GM18873 (cell line): ENCODE results near the gene ZSCAN12.

Experiments used
- ATAC-seq: cut with Tn5 transposase; IDR thresholded peaks from one replicate; pipeline ENCODE4 v1.9.1; 2021; ENCODE audit warnings: mild to moderate bottlenecking, moderate library complexity, moderate number of reproducible peaks; ENCODE audit not compliant: unreplicated experiment, low FRiP score

ZSCAN12 gene

DNA sequence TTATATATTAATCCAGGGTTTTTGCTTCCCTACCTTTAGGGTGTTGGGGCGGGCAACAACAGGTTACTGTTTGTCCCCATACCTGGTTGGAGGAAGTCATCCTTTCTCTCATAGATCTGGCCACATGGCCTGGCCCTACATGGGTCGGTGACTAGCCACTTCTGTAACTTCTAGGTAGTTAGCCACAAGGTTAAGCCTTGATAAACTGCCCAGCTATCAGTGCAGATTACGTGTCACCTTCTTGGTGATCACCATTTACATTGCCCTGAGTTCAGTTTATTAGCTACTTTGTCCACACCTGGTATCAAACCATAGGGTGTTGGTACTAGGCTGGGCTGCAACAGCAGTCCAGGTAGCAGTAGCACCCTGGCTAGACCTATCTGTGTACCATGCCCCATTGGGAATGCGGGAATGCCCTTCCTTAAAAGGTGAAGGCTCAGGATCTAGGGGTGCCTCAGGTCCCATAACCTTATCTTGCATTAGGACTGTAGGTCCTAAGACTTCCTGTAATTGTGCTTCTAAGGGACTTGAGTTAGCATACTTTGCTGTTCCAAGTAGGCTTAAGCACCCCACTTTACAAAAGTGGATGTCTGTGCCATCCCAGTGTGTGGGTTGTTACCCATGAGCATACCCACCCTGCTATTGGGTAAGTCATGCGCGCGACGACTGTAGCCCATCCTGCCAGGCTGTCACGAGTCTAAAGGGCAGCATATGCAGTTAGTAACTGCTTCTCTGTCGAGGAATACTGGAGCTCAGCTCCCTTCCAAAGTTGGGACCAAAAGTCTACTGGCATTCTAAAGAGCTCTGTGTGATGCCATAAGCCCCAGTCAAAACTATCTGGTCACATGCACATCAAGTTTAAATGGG is 44.6 kb downstream of the ZSCAN12 start:
- no peak for ATAC-seq

- no peak for ATAC-seq
These were observed 45.4 kb downstream of the ZSCAN12 start for GRCh38 chr6:28353981-28354676.

DNA sequence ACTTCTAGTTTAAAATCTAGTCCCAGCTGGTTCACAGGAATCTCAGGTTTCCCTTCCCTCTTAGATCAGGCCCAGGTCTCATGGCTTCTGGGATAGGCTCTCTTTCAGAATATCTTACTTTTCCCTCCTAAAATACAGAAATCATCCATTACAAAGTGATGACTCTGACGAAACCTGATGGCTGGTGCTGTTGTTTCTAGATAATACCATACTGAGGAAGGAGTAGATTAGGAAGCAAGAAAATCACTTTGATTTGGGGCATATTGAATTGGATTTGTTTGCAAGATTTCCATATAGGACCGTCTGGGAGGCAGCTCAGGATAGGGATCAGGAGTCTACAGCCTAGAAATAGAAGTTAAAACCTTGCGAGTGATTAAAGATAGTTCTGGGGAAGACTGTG is 46.2 kb downstream of the ZSCAN12 start:
- ATAC-seq: no peak

GRCh38 chr6:28351493-28351925 is 48.0 kb downstream of the ZSCAN12 start:
- ATAC-seq: no peak

DNA sequence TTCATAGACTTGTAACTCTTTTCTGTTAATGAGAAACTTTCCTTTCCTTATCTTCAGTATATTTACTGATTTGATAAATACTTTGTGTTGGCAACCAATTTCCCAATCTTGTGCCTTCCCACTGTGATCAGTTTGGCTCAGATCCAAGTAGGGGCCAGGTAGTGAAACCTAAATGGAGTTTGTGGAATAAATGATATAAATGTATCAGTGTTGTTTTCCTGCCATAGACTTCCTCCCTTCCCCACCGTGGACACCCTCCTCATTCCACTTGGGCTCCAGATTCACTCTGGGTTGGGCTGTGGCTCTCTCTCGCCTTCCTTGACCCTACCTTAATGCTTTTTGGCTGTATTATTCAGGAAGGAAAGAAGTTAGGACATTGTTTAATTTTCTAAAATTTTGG is 48.5 kb downstream of the ZSCAN12 start:
- ATAC-seq: no peak

- peak; percentile 92 for ATAC-seq
These were observed 49.4 kb downstream of the ZSCAN12 start, which contains the start of gene ZKSCAN3 for GRCh38 chr6:28349892-28350737. TSS of gene ZKSCAN3 (plus strand) at chr6:28349947. CDS start at chr6:28359587, 9,640 bp downstream.

GRCh38 chr6:28349344-28349891 is 50.1 kb downstream of the ZSCAN12 start:
- ATAC-seq: no peak

GRCh38 chr6:28347119-28347518 is 52.4 kb downstream of the ZSCAN12 start:
- ATAC-seq: no peak

GRCh38 chr6:28345201-28345600 is 54.3 kb downstream of the ZSCAN12 start:
- ATAC-seq: no peak

GRCh38 chr6:28343898-28344677 is 55.5 kb downstream of the ZSCAN12 start:
- no peak for ATAC-seq

GRCh38 chr6:28340310-28341095 is 59.0 kb downstream of the ZSCAN12 start:
- ATAC-seq: no peak

GRCh38 chr6:28337121-28337520 is 62.4 kb downstream of the ZSCAN12 start:
- no peak for ATAC-seq

DNA sequence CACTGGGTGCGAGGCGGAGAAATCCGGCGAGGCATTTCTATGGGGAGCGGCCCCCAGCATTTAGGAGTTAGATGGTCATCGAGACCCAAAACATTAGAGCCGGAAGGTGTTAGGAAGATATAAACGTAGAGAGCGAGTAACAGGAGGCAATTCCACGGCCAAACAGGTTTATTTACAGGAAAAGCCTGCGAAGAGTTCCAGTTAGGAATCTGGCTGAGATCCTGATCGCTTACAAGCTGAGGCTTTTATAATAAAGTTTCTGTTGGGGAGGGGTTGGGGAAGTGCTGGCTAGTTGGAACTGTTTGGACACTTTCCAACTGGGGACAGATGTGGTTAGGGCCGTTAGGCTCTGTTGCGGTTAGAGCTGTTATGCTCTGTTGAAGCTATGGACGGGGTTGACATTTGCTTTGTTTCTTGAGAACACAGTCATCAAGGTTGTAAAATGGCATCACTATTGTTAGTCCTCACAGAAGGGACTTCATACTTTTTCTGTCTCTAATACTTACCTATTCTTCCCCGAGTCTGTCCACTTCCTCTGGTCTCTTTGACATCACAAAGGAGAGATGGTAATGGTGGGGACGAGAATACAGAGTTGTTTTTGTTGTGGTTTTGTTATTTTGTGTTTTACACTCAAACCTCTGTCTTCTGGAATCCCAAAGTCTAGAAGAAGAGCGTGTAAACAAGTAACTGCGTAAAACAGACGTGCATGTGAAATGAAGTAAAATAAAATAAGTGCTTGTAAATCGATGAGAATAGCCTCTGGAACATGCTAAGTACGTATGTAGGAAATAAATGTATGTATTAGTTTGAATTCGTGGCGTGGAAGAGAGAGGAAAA is 63.0 kb downstream of the ZSCAN12 start:
- ATAC-seq: no peak

- ATAC-seq: peak; percentile 90
These were observed 63.8 kb downstream of the ZSCAN12 start, which contains the start of gene ZSCAN31 for GRCh38 chr6:28335564-28336283. TSS of gene ZSCAN31 (minus strand) at chr6:28336148. CDS start at chr6:28329683, 6,465 bp downstream.

GRCh38 chr6:28335040-28335563 is 64.4 kb downstream of the ZSCAN12 start:
- no peak for ATAC-seq

DNA sequence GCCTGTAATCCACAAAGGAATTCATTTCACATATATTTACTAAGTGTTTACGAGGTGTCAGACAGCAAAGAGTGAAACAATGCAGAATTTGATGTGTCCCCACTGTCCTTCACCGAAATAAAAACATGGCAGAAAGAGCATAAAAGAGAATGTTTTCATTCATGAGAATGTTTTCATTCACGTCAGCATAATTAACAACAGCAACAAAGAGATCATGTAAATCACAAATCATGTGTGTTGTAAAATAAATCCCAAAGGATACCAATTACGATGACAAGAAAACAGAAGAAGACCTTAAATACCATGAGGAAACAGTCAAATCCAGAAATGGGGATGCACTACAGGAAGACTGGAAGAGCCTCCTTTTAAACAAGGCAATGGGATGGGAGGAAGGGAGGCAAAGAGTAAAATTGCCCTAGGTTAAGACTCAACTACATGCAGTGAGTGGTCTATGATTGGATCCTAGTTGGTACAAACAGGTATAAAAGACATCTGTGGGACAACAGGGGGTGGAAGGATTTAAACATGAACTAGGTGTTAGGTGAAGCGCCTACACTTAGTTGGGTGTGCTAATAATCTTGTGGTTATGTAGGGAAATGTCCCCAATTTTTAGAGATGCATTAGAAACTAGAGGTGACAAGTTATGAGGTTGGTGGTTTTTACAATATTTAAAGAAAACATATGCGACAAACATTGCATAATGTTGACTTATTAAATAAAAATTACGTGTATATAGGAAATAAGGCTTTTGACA is 65.1 kb downstream of the ZSCAN12 start:
- ATAC-seq: no peak
